ENCODE data around the gene NCR3LG1.

The NCR3LG1 gene

GRCh38 chr11:17414317-17414737 lies 62.7 kb downstream of the NCR3LG1 start:
- Histone ChIP-seq H3K27me3 (ENCODE audit: insufficient read depth, poor library complexity, severe bottlenecking) (peaks cover 6% of the 10 kb centered on the region), H3K4me3 (replicated peaks; ENCODE audit: insufficient read depth, low read length) (no peak overlapping the region), H3K27ac (replicated peaks) (no peak overlapping the region)
- TF ChIP-seq CTCF (IDR thresholded peaks at IDR 0.05; ENCODE audit: insufficient read depth, low read length), result no peak
- TF ChIP-seq SPI1 (IDR thresholded peaks at IDR 0.05; ENCODE audit: borderline replicate concordance, low read depth), result no peak
- TF ChIP-seq POLR2AphosphoS5 (IDR thresholded peaks at IDR 0.05; ENCODE audit: low read depth), result no peak
- no peak for TF ChIP-seq GABPA (IDR thresholded peaks at IDR 0.05; ENCODE audit: low read depth)
- no peak for TF ChIP-seq REST (IDR thresholded peaks at IDR 0.05; ENCODE audit: insufficient replicate concordance, low read depth)
- DNase-seq (ENCODE audit: low read depth in 1 of 2, low spot score in 1 of 2), result no peak

- no peak overlapping the region for H3K4me3 ChIP-seq (replicated peaks; ENCODE audit: insufficient read depth, low read length)
- DNase-seq (ENCODE audit: low read depth in 1 of 2, low spot score in 1 of 2), result no peak
- H3K27ac ChIP-seq (replicated peaks), result no peak overlapping the region
- H3K27me3 ChIP-seq (ENCODE audit: insufficient read depth, poor library complexity, severe bottlenecking), result peaks cover 6% of the 10 kb centered on the region
- TF ChIP-seq GABPA (IDR thresholded peaks at IDR 0.05; ENCODE audit: low read depth), result no peak
- TF ChIP-seq REST (IDR thresholded peaks at IDR 0.05; ENCODE audit: insufficient replicate concordance, low read depth), result no peak
- no peak for TF ChIP-seq SPI1 (IDR thresholded peaks at IDR 0.05; ENCODE audit: borderline replicate concordance, low read depth)
- TF ChIP-seq CTCF (IDR thresholded peaks at IDR 0.05; ENCODE audit: insufficient read depth, low read length), result no peak
- no peak for TF ChIP-seq POLR2AphosphoS5 (IDR thresholded peaks at IDR 0.05; ENCODE audit: low read depth)
These were observed 63.4 kb downstream of the NCR3LG1 start for GRCh38 chr11:17414992-17415391.

GRCh38 chr11:17415523-17416104 lies 64.0 kb downstream of the NCR3LG1 start:
- no peak overlapping the region for H3K27ac ChIP-seq (replicated peaks)
- TF ChIP-seq CTCF (IDR thresholded peaks at IDR 0.05; ENCODE audit: insufficient read depth, low read length), result no peak
- TF ChIP-seq SPI1 (IDR thresholded peaks at IDR 0.05; ENCODE audit: borderline replicate concordance, low read depth), result no peak
- no peak for TF ChIP-seq POLR2AphosphoS5 (IDR thresholded peaks at IDR 0.05; ENCODE audit: low read depth)
- no peak for TF ChIP-seq GABPA (IDR thresholded peaks at IDR 0.05; ENCODE audit: low read depth)
- TF ChIP-seq REST (IDR thresholded peaks at IDR 0.05; ENCODE audit: insufficient replicate concordance, low read depth), result no peak
- DNase-seq (ENCODE audit: low read depth in 1 of 2, low spot score in 1 of 2), result no peak
- no peak overlapping the region for H3K4me3 ChIP-seq (replicated peaks; ENCODE audit: insufficient read depth, low read length)
- H3K27me3 ChIP-seq (ENCODE audit: insufficient read depth, poor library complexity, severe bottlenecking), result peaks cover 6% of the 10 kb centered on the region
